GM20000 (cell line): Measurements from ENCODE around the gene DSTN.

ENCODE experiments used
- DNase-seq: peaks from one replicate; pipeline ENCODE4 v3.0.0; 2012; ENCODE audit warnings: low spot score
- TF ChIP-seq, protein P1 (sequence below): IDR thresholded peaks from 2 replicates; pipeline ENCODE4 v1.5.1; 2012; ENCODE audit warnings: mild to moderate bottlenecking, control low read depth; ENCODE audit errors: extremely low read depth, missing control alignments

Gene DSTN

DNA sequence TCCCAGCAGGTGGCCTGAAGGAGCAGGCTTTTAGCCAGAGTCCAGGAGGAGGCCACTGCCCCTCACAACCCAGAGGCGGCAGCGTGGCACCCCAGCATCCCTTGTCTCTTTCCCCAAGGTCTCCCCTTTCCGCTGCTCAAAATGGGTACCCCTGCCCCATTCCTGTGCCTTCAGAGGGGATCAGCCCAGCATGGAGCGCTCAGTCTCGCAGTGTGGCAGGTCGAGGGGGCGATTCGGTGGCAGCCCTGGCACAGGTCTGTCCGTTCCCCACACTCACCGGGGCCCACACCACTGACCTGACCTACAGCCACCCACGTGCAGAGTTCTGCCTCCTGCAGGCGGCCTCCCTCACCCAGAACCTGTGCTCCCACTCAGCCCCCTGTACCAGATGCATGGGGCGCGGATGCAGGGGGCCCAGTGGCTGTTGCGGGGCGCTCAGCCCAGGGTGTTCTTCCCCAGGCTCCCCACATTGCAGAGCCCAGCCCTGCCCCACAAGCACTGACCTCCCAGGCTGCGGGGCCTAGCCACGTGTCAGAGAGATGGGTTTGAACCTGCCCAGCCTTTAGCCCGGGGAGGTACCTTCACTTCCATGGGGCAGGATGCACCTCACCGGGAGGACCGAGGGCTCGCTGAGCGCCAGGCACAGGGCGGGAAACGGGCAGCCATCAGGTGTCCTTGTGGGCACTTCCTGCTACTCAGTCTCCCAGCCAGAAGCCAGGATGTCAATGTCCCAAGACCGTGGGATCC is 41.8 kb downstream of the DSTN start:
- TF ChIP-seq, protein P1, sequence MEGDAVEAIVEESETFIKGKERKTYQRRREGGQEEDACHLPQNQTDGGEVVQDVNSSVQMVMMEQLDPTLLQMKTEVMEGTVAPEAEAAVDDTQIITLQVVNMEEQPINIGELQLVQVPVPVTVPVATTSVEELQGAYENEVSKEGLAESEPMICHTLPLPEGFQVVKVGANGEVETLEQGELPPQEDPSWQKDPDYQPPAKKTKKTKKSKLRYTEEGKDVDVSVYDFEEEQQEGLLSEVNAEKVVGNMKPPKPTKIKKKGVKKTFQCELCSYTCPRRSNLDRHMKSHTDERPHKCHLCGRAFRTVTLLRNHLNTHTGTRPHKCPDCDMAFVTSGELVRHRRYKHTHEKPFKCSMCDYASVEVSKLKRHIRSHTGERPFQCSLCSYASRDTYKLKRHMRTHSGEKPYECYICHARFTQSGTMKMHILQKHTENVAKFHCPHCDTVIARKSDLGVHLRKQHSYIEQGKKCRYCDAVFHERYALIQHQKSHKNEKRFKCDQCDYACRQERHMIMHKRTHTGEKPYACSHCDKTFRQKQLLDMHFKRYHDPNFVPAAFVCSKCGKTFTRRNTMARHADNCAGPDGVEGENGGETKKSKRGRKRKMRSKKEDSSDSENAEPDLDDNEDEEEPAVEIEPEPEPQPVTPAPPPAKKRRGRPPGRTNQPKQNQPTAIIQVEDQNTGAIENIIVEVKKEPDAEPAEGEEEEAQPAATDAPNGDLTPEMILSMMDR = no peak
- no peak for DNase-seq

DNA sequence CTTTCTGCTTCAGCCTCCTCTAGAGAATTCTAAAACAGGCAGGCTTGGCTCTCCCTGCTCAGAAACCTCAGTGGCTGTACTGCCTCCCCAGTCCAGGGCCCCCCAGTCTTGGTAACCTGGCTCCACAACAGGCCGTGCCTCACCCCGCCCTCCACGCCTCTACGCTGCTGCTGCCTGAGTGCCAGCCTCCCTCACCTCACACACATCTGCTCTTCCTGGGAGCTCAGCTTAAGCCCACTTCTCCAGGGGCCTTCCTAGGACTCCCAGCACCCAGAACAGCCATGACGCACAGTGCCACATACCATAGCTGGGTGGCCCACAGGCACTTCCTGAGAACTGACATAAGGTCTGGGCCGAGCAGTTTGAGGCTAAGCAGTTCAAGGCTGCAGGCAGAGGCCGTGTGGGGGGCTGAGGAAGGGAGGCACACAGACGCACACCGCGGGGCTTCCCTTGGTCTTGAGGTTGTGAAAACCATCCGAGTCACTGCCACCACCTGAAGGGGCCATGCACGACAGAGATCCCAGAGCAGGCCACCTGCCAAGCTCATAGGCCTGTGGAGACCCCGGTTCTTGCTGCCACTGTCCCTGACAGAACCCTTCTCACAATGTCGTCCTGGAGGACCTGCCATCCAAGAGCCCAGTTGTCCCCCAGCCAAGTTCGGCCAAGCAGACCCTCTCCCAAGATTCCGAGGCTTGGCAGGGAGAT is 42.6 kb downstream of the DSTN start:
- TF ChIP-seq, protein P1 = no peak
- DNase-seq = no peak

DNA sequence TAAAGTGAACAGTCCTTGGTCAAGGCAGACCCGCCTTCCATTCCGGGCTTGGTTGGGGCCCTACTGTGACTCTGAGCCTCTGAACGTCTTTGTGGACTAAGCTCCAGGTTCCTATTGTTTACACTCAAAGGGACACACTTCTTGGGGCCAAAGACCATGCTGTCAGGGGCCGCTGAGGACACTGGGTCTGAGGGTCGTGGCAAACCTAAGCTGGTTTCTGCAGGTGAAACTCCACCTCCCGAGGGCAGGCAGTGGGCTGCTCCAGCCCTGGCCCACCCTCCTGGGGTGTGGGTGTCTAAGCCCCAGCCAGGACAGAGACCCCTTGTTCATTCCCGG is 43.1 kb downstream of the DSTN start:
- TF ChIP-seq, protein P1 = no peak
- DNase-seq = no peak

DNA sequence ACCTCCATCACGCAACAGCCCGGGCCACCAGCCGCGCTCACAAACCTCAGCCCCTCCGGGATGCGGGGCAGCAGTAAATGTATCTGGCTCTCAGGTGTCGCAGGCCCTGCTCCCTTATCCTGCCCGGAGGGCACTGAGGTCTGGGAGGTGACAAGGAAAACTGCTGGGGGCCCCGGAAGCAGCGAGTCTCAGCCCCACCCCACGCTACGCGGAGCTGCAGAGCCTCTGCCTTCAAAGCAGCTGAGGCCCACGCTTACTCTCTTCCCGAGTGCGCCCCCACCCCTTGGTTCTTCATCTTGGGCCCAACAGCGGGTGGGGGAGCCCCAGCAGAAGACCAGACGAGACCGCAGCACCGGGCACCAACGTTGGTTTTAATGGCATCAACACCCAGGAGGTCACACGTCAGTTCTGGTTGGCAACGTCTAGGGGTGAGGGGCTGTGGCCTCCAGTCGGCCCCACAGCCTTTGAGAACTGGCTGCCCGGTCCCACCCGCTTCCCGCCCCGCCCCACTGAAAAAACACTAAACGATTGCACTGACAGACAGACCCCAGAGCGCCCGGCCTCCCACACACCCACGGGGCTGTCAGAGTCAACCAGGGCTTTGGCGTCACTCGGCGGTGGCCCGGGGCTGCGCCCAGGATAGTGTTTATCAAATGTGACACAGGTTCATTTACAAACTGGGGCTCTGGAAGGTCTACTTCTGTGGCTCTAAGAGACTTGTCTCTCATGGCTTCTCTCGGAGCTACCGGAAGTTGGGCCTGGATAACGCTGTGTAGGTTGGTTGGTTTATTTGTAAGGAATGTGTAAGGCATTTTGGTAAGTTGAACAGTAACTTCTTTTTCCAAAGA is 43.7 kb downstream of the DSTN start:
- TF ChIP-seq, protein P1 = no peak
- no peak for DNase-seq

DNA sequence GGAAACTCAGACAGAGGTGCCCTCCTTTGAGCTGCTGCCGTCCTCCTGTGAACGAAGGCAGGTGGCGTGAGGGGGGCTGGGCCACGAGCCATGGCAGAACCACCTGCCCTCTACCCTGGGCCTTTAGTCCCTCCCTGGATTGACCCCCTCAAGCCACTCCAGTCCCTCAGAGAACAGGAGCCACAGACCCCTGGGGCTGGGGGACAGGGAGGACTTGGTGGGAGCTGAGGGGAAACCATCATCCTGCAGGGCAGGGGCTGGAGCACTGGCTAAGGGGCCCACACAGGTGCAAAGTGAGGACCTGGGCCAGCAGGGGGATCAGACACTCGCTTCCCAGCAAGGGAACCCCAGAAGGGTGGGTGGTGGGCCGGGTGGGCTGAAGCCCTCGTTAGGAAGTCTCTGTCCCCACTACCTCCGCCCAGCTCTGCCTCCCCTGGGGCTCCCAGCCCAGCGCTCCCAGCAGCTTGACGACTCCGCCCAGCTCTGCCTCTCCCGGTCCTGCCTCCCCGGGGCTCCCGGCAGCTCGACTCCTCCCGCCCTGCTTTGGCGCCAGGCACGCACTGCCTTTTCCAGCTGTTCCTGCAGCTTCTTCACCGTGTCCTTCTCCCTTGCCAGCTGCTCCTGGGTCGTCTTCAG is 44.4 kb downstream of the DSTN start:
- peak; percentile 7 for DNase-seq
- TF ChIP-seq, protein P1 = no peak

DNA sequence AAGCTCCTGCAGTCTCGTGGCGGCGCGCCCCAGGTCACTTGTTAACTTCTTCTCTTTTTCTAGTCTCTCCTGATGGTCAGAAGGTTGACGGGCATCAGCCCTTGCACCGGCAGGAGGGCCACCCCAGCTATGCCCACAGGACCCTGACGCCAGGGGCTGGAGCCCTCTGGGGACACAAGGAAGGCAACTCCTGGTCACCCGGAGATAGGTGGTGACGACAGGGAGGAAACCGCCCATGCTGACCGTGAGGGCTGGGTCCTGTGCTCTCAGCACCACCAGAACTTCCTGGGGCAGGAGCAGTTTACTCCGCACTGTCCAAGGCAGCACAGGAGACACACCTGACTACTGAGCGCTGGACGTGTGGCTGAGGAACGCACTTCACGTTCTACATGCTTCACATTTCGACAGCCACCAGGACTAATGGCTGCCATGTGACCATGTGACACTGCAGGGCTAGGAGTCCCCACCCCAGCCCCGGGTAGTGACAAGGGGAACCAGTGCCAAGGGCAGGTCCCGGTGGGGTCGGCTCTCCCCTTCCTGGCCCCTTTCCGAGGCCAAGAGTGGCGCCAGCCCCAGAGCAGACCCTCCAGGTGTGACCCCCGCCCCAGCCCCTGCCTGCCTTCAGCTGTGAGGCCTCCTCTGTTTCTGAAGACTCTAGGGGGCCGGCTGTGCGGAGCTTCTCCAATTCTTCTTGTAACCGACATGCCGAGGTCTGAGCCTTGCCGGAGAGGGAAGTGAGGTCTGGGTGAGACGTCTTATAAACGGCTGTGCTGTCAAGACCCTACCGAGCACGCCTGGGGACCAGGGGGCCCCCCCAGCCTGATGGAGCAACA is 45.2 kb downstream of the DSTN start:
- TF ChIP-seq, protein P1 = no peak
- DNase-seq = no peak
